ENCODE data around the gene RAB42.
"Not testable (repeated sequence)": the region's sequence is repeated elsewhere in the genome, so short reads cannot be mapped to it uniquely, and the experiment has no call there.

Gene RAB42

DNA sequence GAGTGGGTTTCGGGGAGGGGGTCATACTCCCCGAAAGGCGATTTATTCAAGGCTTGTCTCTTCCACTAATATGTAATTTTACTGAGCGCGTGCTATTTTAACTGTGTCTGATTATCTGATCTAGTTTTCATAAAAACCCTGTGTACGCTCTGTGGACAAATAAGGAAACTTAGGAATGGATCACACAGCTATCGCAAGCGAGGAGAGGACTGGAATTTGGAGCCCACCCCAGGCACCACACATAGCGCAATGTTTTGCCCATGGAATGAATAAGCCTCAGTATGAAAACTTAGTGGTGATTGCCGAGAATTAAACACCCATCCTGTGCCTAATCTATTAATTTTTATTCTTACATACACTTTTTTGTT, 9.8 kb upstream of the RAB42 start:
- in situ Hi-C loops (cut with HindIII; ENCODE audit: low sequenced_read_pairs), result no loop called here

DNA sequence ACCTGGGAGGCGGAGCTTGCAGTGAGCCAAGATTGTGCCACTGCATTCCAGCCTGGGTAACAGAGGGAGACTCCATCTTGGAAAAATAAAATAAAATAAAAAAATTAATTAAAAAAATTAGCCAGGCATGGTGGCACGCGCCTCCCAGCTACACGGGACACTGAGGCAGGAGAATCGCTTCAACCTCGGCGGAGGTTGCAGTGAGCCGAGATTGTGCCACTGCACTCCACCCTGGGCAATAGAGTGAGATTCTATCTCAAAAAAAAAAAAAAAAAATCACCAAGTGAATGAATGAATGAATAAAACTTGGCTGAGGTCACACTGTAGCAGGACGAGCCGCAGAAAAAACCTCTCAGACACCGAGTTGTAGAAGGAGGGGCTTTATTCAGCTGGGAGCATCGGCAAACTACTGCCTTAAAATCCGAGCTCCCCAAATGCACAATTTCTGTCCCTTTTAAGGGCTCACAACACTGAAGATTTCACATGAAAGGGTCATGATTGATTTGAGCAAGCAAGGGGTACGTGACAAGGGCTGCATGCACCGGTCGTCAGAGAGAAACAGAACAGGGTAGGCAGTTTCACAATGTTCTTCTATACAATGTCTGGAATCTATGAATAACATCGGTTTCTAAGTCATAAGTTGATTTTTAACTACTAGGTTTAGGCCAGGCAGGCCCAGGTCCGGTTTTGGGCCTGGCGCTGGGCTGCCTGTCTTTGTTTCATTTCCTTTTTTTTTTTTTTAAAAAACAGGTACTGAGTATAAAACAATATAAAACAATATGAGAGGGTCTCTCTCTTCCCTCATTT, 5.3 kb upstream of the RAB42 start:
- in situ Hi-C loops (cut with HindIII; ENCODE audit: low sequenced_read_pairs), result not testable (repeated sequence)

DNA sequence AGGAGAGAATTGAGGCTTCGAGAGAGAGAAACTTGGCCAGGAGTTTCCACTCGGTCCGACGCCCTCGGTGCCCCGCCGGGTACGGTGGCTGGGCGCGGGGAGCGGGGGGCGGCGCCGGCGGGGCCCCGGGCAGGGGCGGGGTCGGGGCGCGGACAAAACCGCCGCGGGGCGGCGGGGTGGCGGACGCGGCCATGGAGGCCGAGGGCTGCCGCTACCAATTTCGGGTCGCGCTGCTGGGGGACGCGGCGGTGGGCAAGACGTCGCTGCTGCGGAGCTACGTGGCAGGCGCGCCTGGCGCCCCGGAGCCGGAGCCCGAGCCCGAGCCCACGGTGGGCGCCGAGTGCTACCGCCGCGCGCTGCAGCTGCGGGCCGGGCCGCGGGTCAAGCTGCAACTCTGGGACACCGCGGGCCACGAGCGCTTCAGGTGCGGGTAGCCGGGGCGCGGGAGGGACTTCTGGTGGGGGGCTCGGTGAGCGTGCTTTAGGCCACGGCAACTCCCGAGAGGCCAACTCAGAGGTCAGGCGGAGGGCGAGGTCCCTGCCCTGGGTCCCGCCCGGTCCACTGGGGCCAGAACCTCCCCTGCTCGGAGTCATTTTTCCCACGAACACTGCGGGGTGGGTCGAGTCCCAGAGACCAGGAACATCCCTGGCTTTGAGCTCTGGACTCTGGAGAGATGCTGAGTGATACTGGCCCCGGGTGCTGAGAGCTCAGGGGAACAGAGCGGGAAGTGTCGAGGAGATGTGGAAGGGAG, 431 bp downstream of the RAB42 start:
- in situ Hi-C loops (cut with HindIII; ENCODE audit: low sequenced_read_pairs), result no loop called here

DNA sequence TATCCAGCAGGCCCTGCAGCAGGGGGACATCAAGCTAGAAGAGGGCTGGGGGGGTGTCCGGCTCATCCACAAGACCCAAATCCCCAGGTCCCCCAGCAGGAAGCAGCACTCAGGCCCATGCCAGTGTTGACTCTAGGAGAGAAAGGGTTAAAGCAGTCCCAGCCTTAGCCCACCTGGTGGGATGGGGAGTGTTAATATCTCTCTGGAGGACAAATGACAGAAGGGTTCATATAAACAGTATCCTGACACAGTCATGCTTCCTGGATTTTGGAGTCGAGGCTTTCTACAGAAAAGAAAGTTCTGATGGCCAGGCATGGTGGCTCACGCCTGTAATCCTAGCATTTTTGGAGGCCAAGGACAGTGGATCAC, 1.9 kb downstream of the RAB42 start:
- in situ Hi-C loops (cut with HindIII; ENCODE audit: low sequenced_read_pairs), result not testable (repeated sequence)

DNA sequence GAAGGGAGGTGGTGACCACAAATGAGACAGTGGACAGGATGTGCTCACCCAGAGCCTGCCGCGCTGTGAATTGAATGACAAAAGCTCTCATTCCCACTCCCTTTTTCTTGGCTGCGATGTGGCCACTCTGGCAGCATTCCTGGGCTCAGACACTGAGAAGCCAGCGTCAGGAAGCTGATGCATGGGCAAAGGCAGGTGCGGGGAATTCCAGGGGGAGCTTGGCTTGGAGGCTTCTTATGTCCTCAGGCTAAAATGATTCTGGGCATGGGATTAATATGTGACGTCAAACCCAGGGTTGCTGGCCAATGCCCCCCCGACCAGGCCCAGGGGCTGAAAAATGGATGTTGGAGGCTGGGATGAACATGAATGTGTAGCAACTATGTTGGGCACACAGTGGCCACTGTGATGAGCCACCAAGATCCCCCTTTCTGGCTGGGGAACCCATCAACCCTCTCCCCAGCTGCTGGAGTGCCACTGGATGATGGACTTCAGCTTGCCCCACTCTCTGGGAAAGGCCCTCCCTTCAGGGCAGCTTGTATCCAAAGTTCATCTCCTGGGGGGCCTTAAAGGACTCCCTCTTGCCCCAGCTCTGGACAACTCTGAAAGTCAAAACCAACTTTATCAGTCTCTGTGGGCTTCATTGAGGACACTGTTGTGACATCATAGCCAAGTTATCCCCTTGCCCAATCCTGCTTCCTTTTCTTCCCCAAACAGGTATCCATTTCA, 2.8 kb downstream of the RAB42 start:
- in situ Hi-C loops (cut with HindIII; ENCODE audit: low sequenced_read_pairs), result not testable (repeated sequence)

DNA sequence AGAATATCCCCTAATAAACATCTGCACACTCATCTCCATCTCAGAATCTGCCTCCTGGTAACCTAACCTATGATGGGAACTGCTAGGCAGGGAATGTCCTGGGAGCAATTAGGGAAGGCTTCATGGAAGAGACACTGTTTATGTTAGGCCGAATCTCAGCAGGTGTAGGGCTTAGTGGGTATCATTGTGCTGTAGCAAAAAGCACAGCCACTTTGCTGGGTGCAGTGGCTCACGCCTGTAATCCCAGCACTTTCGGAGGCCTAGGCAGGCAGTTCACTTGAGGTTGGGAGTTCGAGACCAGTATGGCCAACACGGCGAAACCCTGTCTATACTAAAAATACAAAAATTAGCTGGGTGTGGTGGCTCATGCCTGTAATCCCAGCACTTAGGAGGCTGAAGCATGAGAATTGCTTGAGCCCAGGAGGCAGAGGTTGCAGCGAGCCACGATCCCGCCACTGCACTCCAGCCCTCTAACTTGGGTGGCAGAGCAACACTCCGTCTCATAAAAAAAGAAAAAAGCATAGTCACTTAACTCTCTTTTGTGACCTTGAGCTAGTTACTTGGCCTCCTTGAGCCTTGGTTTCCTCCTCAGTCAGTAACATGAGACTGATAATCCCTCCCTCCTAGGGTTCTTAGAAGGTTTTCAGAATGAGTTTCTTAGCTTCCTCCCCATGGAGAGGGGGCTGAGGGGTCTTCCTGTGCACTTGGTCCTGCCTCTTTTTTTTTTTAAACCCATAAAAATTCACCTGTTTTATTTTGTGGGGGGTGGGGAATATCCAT, 3.5 kb downstream of the RAB42 start:
- in situ Hi-C loops (cut with HindIII; ENCODE audit: low sequenced_read_pairs), result no loop called here

DNA sequence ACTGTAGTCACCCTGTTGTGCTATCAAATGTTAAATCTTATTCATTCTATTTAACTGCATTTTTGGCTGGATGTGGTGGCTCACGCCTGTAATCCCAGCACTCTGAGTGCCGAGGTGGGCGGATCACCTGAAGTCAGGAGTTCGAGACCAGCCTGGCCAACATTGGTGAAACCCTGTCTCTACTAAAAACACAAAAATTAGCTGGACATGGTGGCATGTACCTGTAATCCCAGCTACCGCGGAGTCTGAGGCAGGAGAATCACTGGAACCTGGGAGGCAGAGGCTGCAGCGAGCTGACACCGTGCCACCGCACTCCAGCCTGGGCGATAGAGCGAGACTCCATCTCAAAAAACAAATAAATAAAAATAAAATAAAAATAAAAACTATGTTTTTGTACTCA, 4.2 kb downstream of the RAB42 start:
- in situ Hi-C loops (cut with HindIII; ENCODE audit: low sequenced_read_pairs), result not testable (repeated sequence)

DNA sequence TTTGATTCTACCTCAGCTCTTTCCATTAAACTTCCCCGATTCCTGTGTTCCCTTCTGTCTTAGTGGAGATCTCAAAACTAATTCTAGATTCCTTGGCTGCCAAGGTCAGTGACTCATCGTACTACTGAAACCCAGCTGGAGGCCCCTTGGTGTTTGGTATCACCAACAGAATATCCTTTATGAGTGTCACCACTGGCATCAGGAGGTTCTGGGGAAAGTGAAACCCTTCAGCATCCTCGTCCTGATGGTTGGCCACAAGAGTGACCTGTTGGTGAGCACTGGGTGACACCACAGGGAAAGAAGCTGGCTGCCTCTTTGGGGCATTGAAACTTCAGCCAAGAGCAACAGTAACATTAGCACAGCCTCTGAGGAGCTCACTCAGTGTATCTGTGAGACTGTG, 9.6 kb downstream of the RAB42 start:
- in situ Hi-C loops (cut with HindIII; ENCODE audit: low sequenced_read_pairs), result loop anchor here (10.0 to 25.0 kb wide), 2 partner anchors 187 to 339 kb away; partner anchors contain the start of gene SESN2

DNA sequence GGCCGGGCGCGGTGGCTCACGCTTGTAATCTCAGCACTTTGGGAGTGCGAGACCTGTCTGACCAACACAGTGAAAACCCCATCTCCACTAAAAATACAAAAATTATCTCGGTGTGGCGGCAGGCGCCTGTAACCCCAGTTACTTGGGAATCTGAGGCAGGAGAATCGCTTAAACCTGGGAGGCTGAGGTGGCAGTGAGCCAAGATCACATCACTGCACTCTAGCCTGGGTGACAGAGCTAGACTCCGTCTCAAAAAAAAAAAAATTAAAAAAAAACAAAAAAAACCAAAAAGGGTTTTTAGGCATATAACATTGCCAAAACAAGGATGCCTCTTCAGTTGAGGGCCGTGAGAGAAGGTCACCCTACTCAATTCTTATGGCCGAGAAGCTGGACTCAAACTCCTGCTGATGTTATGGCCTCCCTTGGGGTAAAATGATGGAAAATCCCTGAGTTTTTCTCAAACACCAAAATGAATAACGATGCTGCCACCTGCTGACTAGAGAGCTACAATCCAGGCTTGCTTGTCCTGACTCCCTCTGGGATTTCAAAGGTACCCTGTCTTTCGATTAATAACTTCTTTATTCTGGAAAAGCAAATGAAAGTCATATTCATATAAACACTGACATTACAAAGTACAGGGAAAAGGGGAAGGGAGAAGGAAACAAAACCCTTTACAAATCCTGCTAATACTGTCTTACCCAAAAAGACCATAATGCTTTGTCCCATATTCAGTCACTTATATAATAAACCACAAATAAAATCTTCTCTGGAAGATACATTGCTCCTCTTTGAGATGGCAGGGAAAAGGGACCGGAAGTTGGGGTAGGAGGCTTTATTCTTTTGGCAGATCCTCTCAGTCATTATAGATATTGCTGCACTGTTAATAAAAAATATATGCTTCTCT, 10.7 kb downstream of the RAB42 start:
- in situ Hi-C loops (cut with HindIII; ENCODE audit: low sequenced_read_pairs), result loop anchor here (10.0 to 25.0 kb wide), 2 partner anchors 188 to 340 kb away; partner anchors contain the start of gene SESN2

DNA sequence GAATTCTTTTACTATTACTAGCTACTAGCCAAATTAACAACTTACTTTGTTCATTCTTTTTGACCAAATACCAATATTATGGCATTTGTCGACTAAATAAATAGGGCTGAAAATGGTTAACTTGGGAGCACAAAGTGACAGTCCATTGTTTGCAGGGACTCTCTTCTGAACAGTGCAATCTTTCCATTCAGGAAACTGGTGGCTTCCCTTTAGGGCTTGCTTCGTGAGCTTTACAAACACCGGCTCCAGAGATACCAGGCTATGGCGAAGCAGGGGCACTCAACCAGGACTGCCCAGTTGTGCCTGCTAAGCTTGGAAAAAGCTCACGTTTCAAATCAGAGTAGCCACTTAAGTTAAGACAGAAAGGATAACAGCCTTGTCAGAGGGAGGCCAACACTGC, 12.3 kb downstream of the RAB42 start:
- in situ Hi-C loops (cut with HindIII; ENCODE audit: low sequenced_read_pairs), result loop anchor here (10.0 to 25.0 kb wide), 2 partner anchors 190 to 342 kb away; partner anchors contain the start of gene SESN2

DNA sequence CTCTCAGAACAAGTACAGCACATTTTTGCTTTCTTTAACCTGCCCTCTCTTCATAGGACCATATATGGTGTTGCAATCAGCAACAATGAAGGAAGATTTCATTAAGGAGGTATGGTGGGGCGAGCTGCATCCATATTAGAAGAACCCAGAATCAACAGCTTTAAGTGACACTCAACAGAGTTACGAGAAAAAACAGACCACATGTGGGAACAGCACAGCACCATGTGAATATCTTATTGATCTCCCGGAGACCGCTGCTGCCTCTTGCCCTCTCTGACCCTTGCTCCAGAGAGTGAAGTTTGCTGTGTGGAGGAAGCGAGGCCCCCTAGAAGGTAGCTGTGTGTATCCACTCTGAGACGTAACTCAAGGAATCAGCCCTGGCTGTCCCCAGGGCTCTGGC, 12.9 kb downstream of the RAB42 start:
- in situ Hi-C loops (cut with HindIII; ENCODE audit: low sequenced_read_pairs), result loop anchor here (10.0 to 25.0 kb wide), 2 partner anchors 190 to 343 kb away; partner anchors contain the start of gene SESN2

DNA sequence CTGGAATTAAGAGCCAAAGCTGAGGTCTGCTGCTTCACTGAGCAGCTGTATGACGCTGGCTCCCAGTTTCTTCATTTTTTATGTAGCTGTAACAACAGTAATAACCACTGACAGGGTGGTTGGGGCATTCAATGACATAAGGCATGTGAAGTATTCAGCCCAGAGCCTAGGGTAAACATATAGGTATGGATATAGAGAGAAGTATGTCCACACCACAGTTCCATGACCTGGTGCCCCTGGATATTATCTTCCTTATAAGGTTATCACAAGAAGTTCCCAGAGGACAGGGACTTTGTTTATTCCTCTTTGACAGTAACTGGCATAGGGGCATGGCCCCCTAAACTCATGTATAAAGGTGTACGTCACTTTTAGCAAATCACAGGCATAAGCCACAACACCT, 14.7 kb downstream of the RAB42 start:
- in situ Hi-C loops (cut with HindIII; ENCODE audit: low sequenced_read_pairs), result loop anchor here (10.0 to 25.0 kb wide), 2 partner anchors 192 to 344 kb away; partner anchors contain the start of gene SESN2

DNA sequence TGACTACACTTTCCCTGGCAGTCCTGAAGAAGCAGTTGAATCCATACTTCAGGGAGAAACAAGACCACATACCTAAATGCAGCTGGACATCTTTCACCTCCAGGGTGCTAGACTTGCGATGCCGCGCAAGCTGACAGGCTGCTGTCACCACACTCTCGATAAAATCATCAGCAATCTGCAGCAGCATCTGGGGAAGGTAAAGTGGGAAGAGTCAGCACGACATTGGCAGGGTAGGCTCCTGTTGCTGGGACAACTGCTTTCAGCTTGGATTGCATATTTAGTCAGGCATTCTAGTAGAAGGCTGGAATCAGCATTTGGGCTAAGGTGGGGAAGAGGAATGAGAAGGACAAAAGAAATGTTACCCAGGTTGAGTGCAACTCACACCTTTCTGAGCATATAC, 21.1 kb downstream of the RAB42 start:
- in situ Hi-C loops (cut with HindIII; ENCODE audit: low sequenced_read_pairs), result loop anchor here (25.0 kb wide), 1 partner anchor 351 kb away; the partner anchor contains the start of gene SESN2

DNA sequence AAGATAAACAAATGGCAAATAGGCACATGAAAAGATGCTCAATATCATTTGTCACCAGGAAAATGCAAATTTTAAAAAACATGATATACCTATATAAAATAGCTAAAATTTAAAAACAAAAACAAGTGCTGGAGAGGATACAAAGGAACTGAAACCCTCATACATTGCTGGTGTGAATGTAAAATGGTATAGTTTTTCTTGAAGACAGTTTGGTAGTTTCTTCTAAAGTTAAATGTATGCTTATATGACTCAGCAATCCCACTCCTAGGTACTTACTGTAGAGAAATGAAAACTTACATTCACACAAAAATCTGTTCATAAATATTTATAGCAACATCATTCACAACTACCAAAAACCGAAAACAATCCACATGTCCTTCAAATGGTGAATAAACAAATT, 39.6 kb downstream of the RAB42 start:
- in situ Hi-C loops (cut with HindIII; ENCODE audit: low sequenced_read_pairs), result no loop called here

DNA sequence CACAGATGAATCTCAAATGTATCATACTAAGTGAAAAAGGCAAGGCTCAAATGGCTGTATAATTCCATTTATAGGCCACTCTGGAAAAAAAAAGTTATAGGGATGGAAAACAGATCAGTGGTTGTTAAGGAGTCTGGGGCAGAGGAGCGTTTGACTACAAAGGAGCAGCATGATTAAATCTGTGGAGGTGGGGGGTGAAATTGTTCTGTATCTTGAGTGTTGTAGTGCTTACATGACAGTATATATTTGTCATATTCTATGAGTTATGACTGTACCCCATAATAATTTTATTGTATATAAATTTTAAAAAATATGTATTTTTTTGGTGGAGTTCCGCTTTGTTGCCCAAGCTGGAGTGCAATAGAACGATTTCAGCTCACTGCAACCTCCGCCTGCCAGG, 40.5 kb downstream of the RAB42 start:
- in situ Hi-C loops (cut with HindIII; ENCODE audit: low sequenced_read_pairs), result no loop called here

DNA sequence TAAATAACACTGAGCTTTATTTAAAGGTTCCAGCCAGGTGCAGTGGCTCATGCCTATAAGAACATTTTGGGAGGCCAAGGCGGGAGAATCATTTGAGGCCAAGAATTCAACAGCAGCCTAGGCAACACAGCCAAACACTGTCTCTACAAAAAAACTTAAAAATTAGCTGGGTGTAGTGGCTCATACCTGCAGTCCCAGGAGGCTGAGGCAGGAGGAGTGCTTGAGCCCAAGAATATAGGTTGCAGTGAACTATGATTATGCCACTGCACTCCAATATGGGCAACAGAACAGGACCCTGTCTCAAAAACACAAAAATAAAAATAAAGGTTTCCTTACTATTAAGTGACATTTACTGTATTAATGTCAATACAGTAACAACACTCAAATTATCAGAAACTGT, 48.7 kb downstream of the RAB42 start:
- in situ Hi-C loops (cut with HindIII; ENCODE audit: low sequenced_read_pairs), result no loop called here

DNA sequence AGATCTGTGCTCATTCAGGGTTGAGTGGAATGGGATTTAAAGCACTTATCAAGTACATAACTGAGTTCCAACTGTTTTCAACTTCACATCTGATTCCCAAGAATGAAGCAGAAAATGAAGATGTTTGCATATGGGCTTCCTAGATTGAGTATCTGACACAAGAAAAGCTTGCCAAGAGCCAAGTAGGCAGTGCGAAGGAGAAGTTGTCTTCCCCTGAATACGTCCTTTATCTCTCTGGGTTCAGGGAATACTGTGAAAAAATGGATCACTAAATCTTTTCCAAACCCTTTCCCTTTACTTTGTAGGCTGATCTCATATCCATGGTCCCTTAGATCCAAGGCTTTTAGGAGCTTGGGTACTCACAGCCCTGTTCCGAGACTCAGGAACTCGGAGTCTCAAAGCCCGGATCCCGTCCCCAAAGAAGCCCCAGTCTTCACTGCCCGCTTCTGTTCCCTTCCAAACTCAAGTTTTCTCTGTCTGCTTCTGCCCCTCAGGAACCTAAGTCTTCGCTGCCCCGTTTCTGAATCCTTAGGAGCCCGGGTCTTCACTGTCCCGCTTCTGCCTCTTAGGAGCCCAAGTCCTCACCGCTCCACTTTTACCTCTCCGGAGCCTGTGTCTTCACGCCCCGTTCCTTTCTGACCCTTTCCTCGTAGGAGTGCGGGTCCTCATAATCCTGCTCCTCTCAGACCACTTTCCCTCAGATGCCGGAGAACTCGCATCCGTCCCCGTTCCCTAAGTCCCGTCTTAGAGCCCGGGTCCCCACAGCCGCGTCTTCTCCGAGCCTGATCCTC, 50.2 kb downstream of the RAB42 start:
- in situ Hi-C loops (cut with HindIII; ENCODE audit: low sequenced_read_pairs), result no loop called here

DNA sequence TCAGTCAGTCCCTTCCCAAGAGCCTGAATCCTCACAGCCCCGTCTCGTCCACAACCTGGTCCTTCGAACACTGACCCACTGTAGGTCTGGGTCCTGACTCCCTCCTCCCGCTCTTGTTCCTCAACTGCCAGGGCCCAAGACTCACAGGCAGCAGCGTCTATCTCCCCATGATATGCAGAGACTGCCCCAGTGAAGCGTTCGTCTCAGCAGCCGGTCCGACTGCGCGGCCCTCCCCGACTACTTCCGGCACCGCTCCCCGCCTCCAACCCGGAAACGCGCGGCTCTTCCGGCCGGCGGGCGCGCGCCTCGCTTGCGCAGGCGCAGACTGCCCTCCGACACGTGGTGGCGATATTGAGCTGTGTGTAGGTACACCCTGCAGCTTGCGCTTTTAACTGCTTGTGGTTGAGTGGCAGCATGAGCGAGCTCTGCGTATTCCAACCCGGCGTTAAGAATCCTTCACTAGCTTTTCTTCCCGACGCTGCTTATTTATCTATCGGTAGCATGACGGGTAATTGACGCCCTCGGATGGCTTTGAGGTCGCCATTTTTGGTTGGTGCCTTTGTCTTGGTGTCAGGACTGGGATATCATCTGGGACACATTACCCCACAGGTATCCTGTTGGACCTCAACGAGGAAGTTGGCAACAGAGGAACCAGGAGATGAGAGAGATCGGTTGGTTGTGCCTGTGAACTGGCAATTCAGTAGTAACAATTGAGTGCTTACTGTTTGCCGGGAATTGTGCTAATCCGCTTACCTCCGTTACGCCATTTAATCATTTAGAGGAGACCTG, 51.0 kb downstream of the RAB42 start, which contains the start of gene TAF12:
Gene TAF12 (minus strand): TSS at position 221 of the 789 bp plus-strand sequence. CDS start 20,986 bp downstream, outside the sequence.
- in situ Hi-C loops (cut with HindIII; ENCODE audit: low sequenced_read_pairs), result no loop called here

Data from DLD1 (cell line).